Keratinocyte (primary cell): ENCODE results near the gene TMA16. TPM values are rescaled to one million over a fixed set of nuclear protein-coding genes. Genes with fewer than 3 reads are reported as not detected.

Experiments
- DNase-seq: peaks from one replicate; pipeline ENCODE4 v3.0.0-alpha.2; 2011; ENCODE audit warnings: low read depth, missing footprints, low spot score
- FAIRE-seq: peaks from 2 replicates; lab custom pipeline; 2011; peaks lifted over from hg19 to GRCh38; lab: Jason Lieb, UNC
- H2AFZ ChIP-seq: 2 replicates; pipeline ENCODE4 v1.6.0; 2012; ENCODE audit warnings: low read length, control low read depth, inconsistent platforms; ENCODE audit not compliant: control insufficient read depth
- H3K27ac ChIP-seq: 2 replicates; pipeline ENCODE4 v1.5.1; 2011; ENCODE audit warnings: low read length; ENCODE audit not compliant: control insufficient read depth, insufficient read depth
- H3K27me3 ChIP-seq: 3 replicates; pipeline ENCODE4 v1.6.0; 2011; ENCODE audit warnings: low read length; ENCODE audit not compliant: control insufficient read depth, insufficient read depth; ENCODE audit errors: extremely low read depth
- H3K36me3 ChIP-seq, 2 experiments: 2 replicates in 1 of 2; 3 replicates in 1 of 2; pipeline ENCODE4 v1.5.1; 2011; ENCODE audit warnings: low read length in 2 of 2, mild to moderate bottlenecking in 1 of 2; ENCODE audit not compliant: control insufficient read depth in 2 of 2, insufficient read depth in 2 of 2; ENCODE audit errors: extremely low read depth in 1 of 2
- H3K4me1 ChIP-seq: 3 replicates; pipeline ENCODE4 v1.5.1; 2011; ENCODE audit warnings: low read length; ENCODE audit not compliant: control insufficient read depth, insufficient read depth; ENCODE audit errors: extremely low read depth
- H3K4me2 ChIP-seq: 3 replicates; pipeline ENCODE4 v1.6.0; 2011; ENCODE audit warnings: low read depth, low read length; ENCODE audit not compliant: control insufficient read depth, insufficient read depth; ENCODE audit errors: extremely low read depth
- H3K4me3 ChIP-seq, 3 experiments: fragments of 200-600 bp in 1 of 3; sonication (generic) in 1 of 3; 2 replicates in 2 of 3; 3 replicates in 1 of 3; pipeline ENCODE4 v1.5.1; 2011 to 2016; ENCODE audit warnings: low read length in 3 of 3, mild to moderate bottlenecking in 3 of 3, control low read depth in 2 of 3, inconsistent platforms in 1 of 3, low read depth in 1 of 3, mixed read lengths in 1 of 3, mixed run types in 1 of 3, moderate library complexity in 1 of 3; ENCODE audit not compliant: control insufficient read depth in 2 of 3, insufficient read depth in 2 of 3; ENCODE audit errors: extremely low read depth in 1 of 3
- H3K79me2 ChIP-seq: 2 replicates; pipeline ENCODE4 v1.6.0; 2012; ENCODE audit warnings: low read length; ENCODE audit not compliant: control insufficient read depth, insufficient read depth
- H3K9ac ChIP-seq: 3 replicates; pipeline ENCODE4 v1.6.0; 2011; ENCODE audit warnings: low read length; ENCODE audit not compliant: control insufficient read depth, insufficient read depth; ENCODE audit errors: extremely low read depth
- H3K9me1 ChIP-seq: 3 replicates; pipeline ENCODE4 v1.6.0; 2011; ENCODE audit warnings: low read length; ENCODE audit not compliant: control insufficient read depth, insufficient read depth; ENCODE audit errors: extremely low read depth
- H3K9me3 ChIP-seq: 2 replicates; pipeline ENCODE4 v1.5.1; 2012; ENCODE audit warnings: low read depth, low read length; ENCODE audit not compliant: control insufficient read depth
- H4K20me1 ChIP-seq: 3 replicates; pipeline ENCODE4 v1.6.0; 2011; ENCODE audit warnings: low read length; ENCODE audit not compliant: control insufficient read depth, insufficient read depth; ENCODE audit errors: extremely low read depth
- CTCF ChIP-seq, 3 experiments: IDR thresholded peaks in 1 of 3; conservative IDR thresholded peaks in 1 of 3; optimal IDR thresholded peaks in 1 of 3; 2 replicates in 2 of 3; 3 replicates in 1 of 3; pipeline versions ENCODE3 to v1.5.1; 2011; ENCODE audit warnings: low read length in 3 of 3, mild to moderate bottlenecking in 3 of 3, moderate library complexity in 2 of 3, control low read depth in 1 of 3, inconsistent platforms in 1 of 3; ENCODE audit not compliant: insufficient read depth in 2 of 3; ENCODE audit errors: extremely low read depth in 1 of 3
- EZH2 ChIP-seq: IDR thresholded peaks from one replicate; pipeline ENCODE4 v1.6.1; 2012; ENCODE audit warnings: inconsistent platforms, mild to moderate bottlenecking, low read length, moderate library complexity
- dilution Hi-C: fragments of 300-500 bp; cut with MboI; formaldehyde crosslinking; loops from one replicate; pipeline ENCODE4 v1.7.0; 2020; ENCODE audit warnings: low sequenced_read_pairs; ENCODE audit not compliant: extremely low pct_ligation_motif_present
- polyA plus RNA-seq, 5 experiments: library from polyadenylated mRNA; depleted of rRNA in 3 of 5; stranded (reverse) in 3 of 5; stranded (forward) in 1 of 5; unstranded in 1 of 5; fragments of >200 nt; gene quantifications; 1 replicate in 1 of 5; 2 replicates in 3 of 5; 3 replicates in 1 of 5; pipeline versions ENCODE4 v1.2.1 to v1.2.3, GENCODE V29; 2011 to 2012; ENCODE audit warnings: missing spikeins in 2 of 5, low read depth in 1 of 5, low replicate concordance in 1 of 5

The TMA16 gene
- polyA plus RNA-seq, 1 donor (not counting 4 experiments of a cell fraction or from before 2014, with no cell fraction given): 21.3 TPM

DNA sequence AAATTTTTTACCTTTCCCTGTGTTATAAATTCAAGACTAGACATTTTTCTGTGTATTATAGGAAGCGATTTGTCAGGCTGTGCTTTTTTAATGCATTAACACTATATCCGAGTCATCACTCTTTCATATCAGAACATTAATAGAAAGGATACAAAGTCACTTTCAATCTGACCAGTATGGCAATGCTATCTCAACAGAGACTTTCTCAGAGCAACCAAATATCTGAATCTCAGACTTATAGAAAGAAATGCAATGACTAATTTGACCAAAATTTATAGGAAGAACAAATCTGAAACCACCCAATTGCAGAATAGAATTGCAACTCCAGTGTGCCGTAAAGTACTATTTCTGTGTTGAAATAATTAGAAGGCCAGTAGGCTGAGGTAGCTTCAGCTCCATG, 20.5 kb upstream of the TMA16 start:
- H3K4me2 ChIP-seq: no peak overlapping the region
- no peaks in the 10 kb centered on the region for H3K9me1 ChIP-seq
- H3K79me2 ChIP-seq: no peaks in the 10 kb centered on the region
- H3K27me3 ChIP-seq: no peaks in the 10 kb centered on the region
- FAIRE-seq: no peak
- H3K4me3 ChIP-seq: no peak overlapping the region
- TF ChIP-seq CTCF (optimal IDR thresholded peaks at IDR 0.05 in 1 of 3, IDR thresholded peaks at IDR 0.05 in 1 of 3, conservative IDR thresholded peaks at IDR 0.05 in 1 of 3; ENCODE audit: extremely low read depth in 1 of 3, insufficient read depth in 2 of 3, low read length in 3 of 3) (no peak), EZH2 (no peak)
- no peak overlapping the region for H3K27ac ChIP-seq
- no peak for DNase-seq
- no peak overlapping the region for H2AFZ ChIP-seq
- no peak overlapping the region for H3K9ac ChIP-seq
- dilution Hi-C loops: no loop called here
- no peaks in the 10 kb centered on the region for H3K4me1 ChIP-seq
- no peaks in the 10 kb centered on the region for H3K36me3 ChIP-seq
- no peaks in the 10 kb centered on the region for H4K20me1 ChIP-seq
- H3K9me3 ChIP-seq: no peaks in the 10 kb centered on the region

GRCh38 chr4:163476761-163477438, 17.6 kb upstream of the TMA16 start:
- no peak overlapping the region for H3K4me2 ChIP-seq
- H3K27me3 ChIP-seq: no peaks in the 10 kb centered on the region
- H3K4me1 ChIP-seq: no peaks in the 10 kb centered on the region
- no peaks in the 10 kb centered on the region for H3K9me1 ChIP-seq
- H2AFZ ChIP-seq: no peak overlapping the region
- H3K36me3 ChIP-seq: no peaks in the 10 kb centered on the region
- no peak for DNase-seq
- H3K9ac ChIP-seq: no peak overlapping the region
- no peak for TF ChIP-seq CTCF (optimal IDR thresholded peaks at IDR 0.05 in 1 of 3, IDR thresholded peaks at IDR 0.05 in 1 of 3, conservative IDR thresholded peaks at IDR 0.05 in 1 of 3; ENCODE audit: extremely low read depth in 1 of 3, insufficient read depth in 2 of 3, low read length in 3 of 3)
- TF ChIP-seq EZH2: no peak
- no peak overlapping the region for H3K4me3 ChIP-seq
- H3K9me3 ChIP-seq: no peaks in the 10 kb centered on the region
- H3K27ac ChIP-seq: no peak overlapping the region
- dilution Hi-C loops: no loop called here
- no peak for FAIRE-seq
- no peaks in the 10 kb centered on the region for H3K79me2 ChIP-seq
- H4K20me1 ChIP-seq: no peaks in the 10 kb centered on the region
